ENCODE results near the gene HES2.

DNA sequence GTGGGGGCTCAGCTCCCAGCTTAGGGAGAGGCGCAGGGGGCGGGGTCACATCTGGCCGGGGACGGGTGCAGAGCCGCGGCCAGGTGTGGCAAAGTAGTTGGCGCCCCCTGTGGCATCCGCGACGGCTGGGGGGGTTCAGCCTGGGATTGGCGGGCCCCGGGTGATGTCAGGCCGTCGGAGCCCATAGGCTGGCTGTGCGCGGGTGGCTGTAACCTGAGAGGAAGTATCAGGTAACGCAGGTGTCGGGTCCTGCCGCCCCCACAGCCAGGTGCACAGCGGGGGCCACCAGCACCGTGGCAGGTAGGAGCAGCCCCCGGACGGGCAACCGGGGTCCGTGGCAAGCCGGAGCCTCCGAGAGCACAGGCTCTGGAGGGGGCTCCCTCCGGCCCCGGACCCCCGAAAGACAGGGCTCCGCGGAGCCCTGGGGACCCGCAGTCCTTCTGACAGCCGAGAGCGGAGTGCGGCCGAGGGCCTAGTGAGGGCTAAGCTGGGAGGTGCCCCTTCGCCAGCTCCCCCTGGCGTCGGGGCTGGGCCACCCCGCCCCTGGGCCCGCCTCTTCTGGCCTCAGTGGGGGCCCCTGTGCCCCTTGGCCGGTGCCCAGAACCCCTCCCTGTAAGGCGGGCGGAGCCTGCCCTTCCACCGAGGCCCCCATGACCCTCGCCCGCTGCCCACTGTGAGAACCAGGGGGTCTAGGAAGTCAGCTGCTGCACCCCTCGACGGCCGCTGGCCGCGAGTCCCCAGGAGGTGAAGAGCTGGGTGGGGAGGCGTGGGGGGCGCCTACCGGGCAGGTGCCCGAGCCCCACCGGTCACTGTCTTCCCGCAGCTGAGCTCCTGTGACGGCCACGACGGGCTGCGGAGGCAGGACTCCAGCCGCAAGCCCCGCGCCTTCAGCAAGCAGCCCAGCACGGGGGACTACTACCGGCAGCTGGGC is 28.4 kb upstream of the HES2 start:
- peak; percentile 98 for TF ChIP-seq EGR1 (IDR thresholded peaks at IDR 0.05)
- TF ChIP-seq YY1 (IDR thresholded peaks at IDR 0.05; ENCODE audit: low read depth) = 0 out of 2 replicates have a peak, but pooled peaks have one; percentile 11
- TF ChIP-seq, protein P1, sequence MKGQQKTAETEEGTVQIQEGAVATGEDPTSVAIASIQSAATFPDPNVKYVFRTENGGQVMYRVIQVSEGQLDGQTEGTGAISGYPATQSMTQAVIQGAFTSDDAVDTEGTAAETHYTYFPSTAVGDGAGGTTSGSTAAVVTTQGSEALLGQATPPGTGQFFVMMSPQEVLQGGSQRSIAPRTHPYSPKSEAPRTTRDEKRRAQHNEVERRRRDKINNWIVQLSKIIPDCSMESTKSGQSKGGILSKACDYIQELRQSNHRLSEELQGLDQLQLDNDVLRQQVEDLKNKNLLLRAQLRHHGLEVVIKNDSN (IDR thresholded peaks at IDR 0.05) = peak; percentile 37; the same call in 1 of the 2 replicates
- TF ChIP-seq, protein P2, sequence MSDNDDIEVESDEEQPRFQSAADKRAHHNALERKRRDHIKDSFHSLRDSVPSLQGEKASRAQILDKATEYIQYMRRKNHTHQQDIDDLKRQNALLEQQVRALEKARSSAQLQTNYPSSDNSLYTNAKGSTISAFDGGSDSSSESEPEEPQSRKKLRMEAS (IDR thresholded peaks at IDR 0.05) = no peak; the same call in none of the 2 replicates
- TF ChIP-seq CREB1 (IDR thresholded peaks at IDR 0.05; ENCODE audit: low read depth) = 0 out of 2 replicates have a peak, but pooled peaks have one; percentile 10
- TF ChIP-seq, protein P3, sequence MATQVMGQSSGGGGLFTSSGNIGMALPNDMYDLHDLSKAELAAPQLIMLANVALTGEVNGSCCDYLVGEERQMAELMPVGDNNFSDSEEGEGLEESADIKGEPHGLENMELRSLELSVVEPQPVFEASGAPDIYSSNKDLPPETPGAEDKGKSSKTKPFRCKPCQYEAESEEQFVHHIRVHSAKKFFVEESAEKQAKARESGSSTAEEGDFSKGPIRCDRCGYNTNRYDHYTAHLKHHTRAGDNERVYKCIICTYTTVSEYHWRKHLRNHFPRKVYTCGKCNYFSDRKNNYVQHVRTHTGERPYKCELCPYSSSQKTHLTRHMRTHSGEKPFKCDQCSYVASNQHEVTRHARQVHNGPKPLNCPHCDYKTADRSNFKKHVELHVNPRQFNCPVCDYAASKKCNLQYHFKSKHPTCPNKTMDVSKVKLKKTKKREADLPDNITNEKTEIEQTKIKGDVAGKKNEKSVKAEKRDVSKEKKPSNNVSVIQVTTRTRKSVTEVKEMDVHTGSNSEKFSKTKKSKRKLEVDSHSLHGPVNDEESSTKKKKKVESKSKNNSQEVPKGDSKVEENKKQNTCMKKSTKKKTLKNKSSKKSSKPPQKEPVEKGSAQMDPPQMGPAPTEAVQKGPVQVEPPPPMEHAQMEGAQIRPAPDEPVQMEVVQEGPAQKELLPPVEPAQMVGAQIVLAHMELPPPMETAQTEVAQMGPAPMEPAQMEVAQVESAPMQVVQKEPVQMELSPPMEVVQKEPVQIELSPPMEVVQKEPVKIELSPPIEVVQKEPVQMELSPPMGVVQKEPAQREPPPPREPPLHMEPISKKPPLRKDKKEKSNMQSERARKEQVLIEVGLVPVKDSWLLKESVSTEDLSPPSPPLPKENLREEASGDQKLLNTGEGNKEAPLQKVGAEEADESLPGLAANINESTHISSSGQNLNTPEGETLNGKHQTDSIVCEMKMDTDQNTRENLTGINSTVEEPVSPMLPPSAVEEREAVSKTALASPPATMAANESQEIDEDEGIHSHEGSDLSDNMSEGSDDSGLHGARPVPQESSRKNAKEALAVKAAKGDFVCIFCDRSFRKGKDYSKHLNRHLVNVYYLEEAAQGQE (IDR thresholded peaks at IDR 0.05; ENCODE audit: low read depth) = no peak
- TF ChIP-seq RAD21 (IDR thresholded peaks at IDR 0.05; ENCODE audit: low read depth) = peak; percentile 8; the same call in 1 of the 2 replicates
- peak; percentile 84 for TF ChIP-seq NFIC (IDR thresholded peaks at IDR 0.05)
- peak; percentile 5; the same call in 1 of the 2 replicates for TF ChIP-seq CEBPB (IDR thresholded peaks at IDR 0.05)
- peak; percentile 95 for TF ChIP-seq TCF12 (IDR thresholded peaks at IDR 0.05; ENCODE audit: low read depth)
- TF ChIP-seq TAF1 (IDR thresholded peaks at IDR 0.05; ENCODE audit: low read depth) = no peak
- peak; percentile 63 for TF ChIP-seq TEAD4 (IDR thresholded peaks at IDR 0.05)
